Mesothelial cell of epicardium (in vitro differentiated cells): Measurements from ENCODE around the gene ZNF782. TPM values are rescaled to one million over a fixed set of nuclear protein-coding genes. Genes with fewer than 3 reads are reported as not detected.

Source experiments
- DNase-seq, 2 experiments: peaks; one replicate each; pipeline ENCODE4 v3.0.0; 2021; ENCODE audit warnings: low spot score in 2 of 2; ENCODE audit not compliant: unreplicated experiment in 2 of 2
- H3K27ac Mint-ChIP-seq: 2 replicates; pipeline ENCODE4 v1.8.0; 2021; ENCODE audit warnings: mixed read lengths
- H3K27me3 Mint-ChIP-seq: 2 replicates; pipeline ENCODE4 v1.8.0; 2021; ENCODE audit warnings: low read depth, mixed read lengths
- H3K36me3 Mint-ChIP-seq: 2 replicates; pipeline ENCODE4 v1.8.0; 2021; ENCODE audit warnings: mixed read lengths
- H3K4me1 Mint-ChIP-seq: 2 replicates; pipeline ENCODE4 v1.8.0; 2021; ENCODE audit warnings: mixed read lengths
- H3K4me3 Mint-ChIP-seq: 2 replicates; pipeline ENCODE4 v1.8.0; 2021; ENCODE audit warnings: mild to moderate bottlenecking, moderate library complexity, mixed read lengths
- H3K9me3 Mint-ChIP-seq: 2 replicates; pipeline ENCODE4 v1.8.0; 2021; ENCODE audit warnings: mixed read lengths
- CTCF ChIP-seq: fragments of 200-600 bp; sonication (generic); IDR thresholded peaks from one replicate; pipeline ENCODE4 v1.5.0; 2021; ENCODE audit warnings: antibody characterized with exemption; ENCODE audit not compliant: unreplicated experiment
- total RNA-seq: library from RNA; stranded (reverse); gene quantifications from 3 replicates; pipeline ENCODE4 v1.2.1, GENCODE V29; 2021

The ZNF782 gene
- total RNA-seq, 1 donor from 2014 or later: 9.9 TPM

GRCh38 chr9:96883922-96884321 is 29.6 kb upstream of the ZNF782 start:
- no peak for DNase-seq
- peaks cover 18% of the 10 kb centered on the region for H3K36me3 Mint-ChIP-seq
- no peak overlapping the region for H3K4me3 Mint-ChIP-seq
- H3K4me1 Mint-ChIP-seq: no peaks in the 10 kb centered on the region
- TF ChIP-seq CTCF: no peak
- H3K27ac Mint-ChIP-seq: no peak overlapping the region
- H3K9me3 Mint-ChIP-seq: peaks cover 20% of the 10 kb centered on the region
- H3K27me3 Mint-ChIP-seq: no peaks in the 10 kb centered on the region

GRCh38 chr9:96877269-96877668 is 23.0 kb upstream of the ZNF782 start:
- Mint-ChIP-seq H3K4me3 (no peak overlapping the region), H3K27me3 (peaks cover 2% of the 10 kb centered on the region), H3K36me3 (no peaks in the 10 kb centered on the region), H3K4me1 (peaks cover 11% of the 10 kb centered on the region), H3K27ac (no peak overlapping the region), H3K9me3 (no peaks in the 10 kb centered on the region)
- no peak for DNase-seq
- TF ChIP-seq CTCF: no peak

DNA sequence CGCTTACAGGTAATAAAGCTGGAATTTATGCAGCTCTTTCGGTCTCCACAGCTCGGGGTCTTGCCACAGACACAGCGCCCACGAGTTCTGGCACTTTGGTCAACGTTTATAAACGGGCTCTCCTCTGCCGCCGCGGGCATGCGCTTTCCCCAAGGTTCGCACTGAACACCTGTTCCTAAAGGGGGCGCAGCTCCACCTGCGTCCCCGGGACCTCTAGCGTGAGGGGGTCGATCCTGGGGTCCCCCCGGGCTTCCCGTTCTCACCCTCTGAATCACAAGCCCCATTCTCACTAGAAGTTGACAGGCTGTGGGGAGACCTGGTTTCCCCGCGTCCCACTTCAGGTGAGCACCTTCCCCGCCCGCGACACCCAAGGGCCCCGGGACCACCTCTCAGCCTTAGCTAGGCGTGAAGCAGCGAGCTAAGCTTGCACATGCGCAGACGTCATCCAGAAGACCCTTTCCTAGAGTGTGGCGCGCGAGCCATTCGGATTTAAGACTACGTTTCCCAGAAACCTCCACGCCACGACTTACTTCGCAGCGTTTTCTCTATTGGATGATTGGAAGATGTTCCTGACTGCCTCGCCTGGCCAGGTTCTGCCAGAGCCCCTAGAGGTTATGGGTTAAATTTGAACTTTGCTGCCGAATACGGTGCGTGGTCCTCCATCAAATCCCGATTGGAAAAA is 21.3 kb upstream of the ZNF782 start:
- Mint-ChIP-seq H3K27me3 (peaks cover 2% of the 10 kb centered on the region), H3K4me3 (peak overlapping the region; percentile 90), H3K27ac (peak overlapping the region; percentile 77), H3K4me1 (peaks cover 11% of the 10 kb centered on the region), H3K9me3 (no peaks in the 10 kb centered on the region), H3K36me3 (no peaks in the 10 kb centered on the region)
- DNase-seq: peak; percentile 81 to 88
- TF ChIP-seq CTCF: no peak

DNA sequence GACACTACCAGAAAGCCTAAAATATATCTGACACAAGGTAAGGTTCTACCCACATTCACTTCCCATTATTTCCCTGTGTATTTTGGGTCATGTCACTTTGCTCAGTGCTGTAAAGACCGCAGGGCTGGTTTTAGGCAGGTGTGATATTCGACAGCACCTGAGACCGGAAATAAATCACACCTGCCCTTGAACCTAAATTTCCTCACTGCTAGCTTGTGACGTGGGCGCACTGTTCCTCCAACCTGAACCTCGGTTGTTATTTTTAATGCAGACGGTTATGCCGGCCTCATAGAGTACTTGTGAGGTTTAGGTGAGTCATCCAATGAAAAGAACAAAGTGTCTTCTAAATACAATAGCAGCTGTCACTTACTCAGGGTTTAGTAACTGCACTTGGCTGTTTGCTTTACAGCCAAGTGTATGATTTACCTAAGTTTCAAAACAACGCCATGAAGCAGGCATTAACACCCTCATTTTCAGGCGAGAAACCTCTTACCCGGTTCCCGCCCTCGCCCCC is 20.7 kb upstream of the ZNF782 start:
- Mint-ChIP-seq H3K36me3 (no peaks in the 10 kb centered on the region), H3K27me3 (peaks cover 2% of the 10 kb centered on the region), H3K4me1 (peaks cover 11% of the 10 kb centered on the region), H3K9me3 (no peaks in the 10 kb centered on the region), H3K27ac (peak overlapping the region; percentile 2), H3K4me3 (peak overlapping the region; percentile 90)
- no peak for DNase-seq
- TF ChIP-seq CTCF: no peak

DNA sequence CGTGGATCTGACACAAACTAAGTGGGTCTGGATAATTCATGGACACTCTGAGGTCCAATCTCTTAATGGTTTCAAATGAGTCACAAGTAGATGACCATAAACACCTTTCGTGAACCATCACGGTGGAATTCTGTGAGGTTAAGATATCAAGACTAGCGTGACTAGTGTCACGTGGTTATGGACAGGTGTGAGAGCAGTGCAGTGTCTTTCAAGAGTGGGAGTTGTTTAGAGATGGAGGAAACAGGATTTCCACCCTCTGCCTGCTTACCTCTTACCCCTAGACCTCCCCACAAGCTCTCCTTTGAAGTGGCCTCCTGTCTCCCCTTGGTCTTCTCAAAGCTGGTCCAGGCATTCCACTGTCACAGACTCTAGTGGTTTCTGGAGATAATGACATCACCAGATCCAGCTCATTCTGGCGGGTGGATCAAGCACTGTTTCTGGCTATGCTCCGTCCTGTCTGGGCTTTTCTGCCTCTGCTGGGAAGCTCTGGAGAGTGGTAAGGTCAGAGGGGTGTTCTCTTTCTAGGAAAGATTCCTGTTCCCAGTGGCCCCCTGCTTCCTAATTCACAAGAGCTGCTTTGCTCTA is 20.0 kb upstream of the ZNF782 start:
- Mint-ChIP-seq H3K4me1 (peaks cover 11% of the 10 kb centered on the region), H3K27ac (no peak overlapping the region), H3K36me3 (no peaks in the 10 kb centered on the region), H3K27me3 (peaks cover 2% of the 10 kb centered on the region), H3K4me3 (no peak overlapping the region), H3K9me3 (no peaks in the 10 kb centered on the region)
- no peak for TF ChIP-seq CTCF
- DNase-seq: no peak
